SK-N-SH (cell line): ENCODE data around the gene APOL6. TPM values are rescaled to one million over a fixed set of nuclear protein-coding genes. Genes with fewer than 3 reads are reported as not detected.
A peak's percentile ranks its signal among the peaks of the same experiment; 100 is the strongest.

Experiments used
- CTCF ChIA-PET: fragments of 300-600, 350-600 bp; formaldehyde crosslinking; extraction: SDS; loops from one replicate; lab custom pipeline; 2021; lab: Yijun Ruan, JAX
- POLR2A ChIA-PET: fragments of 350-600 bp; sonication (Branson Sonifier 250); formaldehyde crosslinking; extraction: SDS; loops from one replicate; lab custom pipeline; 2020; ENCODE audit warnings: antibody characterized with exemption, inconsistent platforms; lab: Yijun Ruan, JAX
- DNase-seq: peaks from one replicate; pipeline ENCODE4 v3.0.0; 2012
- H2AFZ ChIP-seq: fragments of 200-600 bp; sonication (generic); 2 replicates; pipeline ENCODE4 v1.8.1; 2016; ENCODE audit warnings: antibody characterized with exemption, mild to moderate bottlenecking, low read depth
- H3F3A ChIP-seq: fragments of 200-600 bp; sonication (generic); replicated peaks from 2 replicates; pipeline ENCODE3; 2016; ENCODE audit warnings: antibody characterized with exemption, mild to moderate bottlenecking; ENCODE audit not compliant: insufficient read depth
- H3K27ac ChIP-seq, 2 experiments: fragments of 200-500 bp in 1 of 2; fragments of 200-600 bp in 1 of 2; sonication (Bioruptor generic) in 1 of 2; sonication (generic), shearing (Covaris generic) in 1 of 2; 2 replicates each; pipeline versions ENCODE4 v1.5.1 to v1.6.1; 2014 to 2016; ENCODE audit warnings: low read depth in 2 of 2, inconsistent platforms in 1 of 2, low read length in 1 of 2, mild to moderate bottlenecking in 1 of 2, mixed read lengths in 1 of 2
- H3K27me3 ChIP-seq: fragments of 200-600 bp; sonication (generic), shearing (Covaris generic); 2 replicates; pipeline ENCODE4 v1.6.1; 2016; ENCODE audit warnings: mixed run types; ENCODE audit not compliant: insufficient read depth
- H3K36me3 ChIP-seq, 2 experiments: fragments of 200-500 bp in 1 of 2; fragments of 200-600 bp in 1 of 2; sonication (Bioruptor generic) in 1 of 2; sonication (generic) in 1 of 2; replicated peaks in 1 of 2; 2 replicates each; pipeline versions ENCODE3 to v1.5.1; 2014 to 2016; ENCODE audit warnings: low read length in 1 of 2, mild to moderate bottlenecking in 1 of 2; ENCODE audit not compliant: insufficient read depth in 2 of 2, control insufficient read depth in 1 of 2
- H3K4me1 ChIP-seq, 2 experiments: fragments of 200-500 bp in 1 of 2; fragments of 200-600 bp in 1 of 2; sonication (Bioruptor generic) in 1 of 2; sonication (generic), shearing (Covaris generic) in 1 of 2; 2 replicates each; pipeline versions ENCODE4 v1.5.1 to v1.6.1; 2014 to 2016; ENCODE audit warnings: low read depth in 1 of 2, low read length in 1 of 2, mixed run types in 1 of 2; ENCODE audit not compliant: insufficient read depth in 2 of 2, control insufficient read depth in 1 of 2
- H3K4me2 ChIP-seq: fragments of 200-600 bp; sonication (generic), shearing (Covaris generic); 2 replicates; pipeline ENCODE4 v1.6.1; 2017; ENCODE audit warnings: mixed run types
- H3K4me3 ChIP-seq, 2 experiments: fragments of 200-500 bp in 1 of 2; fragments of 200-600 bp in 1 of 2; sonication (Bioruptor generic) in 1 of 2; sonication (generic), shearing (Covaris generic) in 1 of 2; 2 replicates each; pipeline versions ENCODE4 v1.5.1 to v1.8.1; 2014 to 2016; ENCODE audit warnings: low read depth in 2 of 2, inconsistent platforms in 1 of 2, low read length in 1 of 2, mild to moderate bottlenecking in 1 of 2, mixed read lengths in 1 of 2, moderate library complexity in 1 of 2
- H3K79me2 ChIP-seq: fragments of 200-600 bp; sonication (generic); 2 replicates; pipeline ENCODE4 v1.8.1; 2017; ENCODE audit warnings: mild to moderate bottlenecking; ENCODE audit not compliant: insufficient read depth
- H3K9ac ChIP-seq: fragments of 200-600 bp; sonication (generic); 2 replicates; pipeline ENCODE4 v1.6.1; 2017; ENCODE audit warnings: mixed run types
- H3K9me2 ChIP-seq: fragments of 200-600 bp; sonication (generic); 2 replicates; pipeline ENCODE4 v1.6.1; 2017; ENCODE audit warnings: mixed run types
- H3K9me3 ChIP-seq: fragments of 200-600 bp; sonication (generic); 2 replicates; pipeline ENCODE4 v1.6.1; 2017; ENCODE audit warnings: mixed run types, mild to moderate bottlenecking, moderate library complexity
- H4K20me1 ChIP-seq: fragments of 200-600 bp; sonication (generic); 2 replicates; pipeline ENCODE4 v1.6.1; 2017; ENCODE audit warnings: mild to moderate bottlenecking, mixed run types; ENCODE audit not compliant: insufficient read depth
- CHD2 ChIP-seq: fragments of 150-350 bp; IDR thresholded peaks from 2 replicates; pipeline ENCODE4 v1.6.1; 2018; ENCODE audit warnings: low read length; ENCODE audit not compliant: partially characterized antibody
- FOXJ3 ChIP-seq: sonication (generic); formaldehyde crosslinking; IDR thresholded peaks from 2 replicates; pipeline ENCODE4 v1.5.1; 2020; ENCODE audit warnings: mild to moderate bottlenecking, missing genetic modification reagents
- FOXM1 ChIP-seq: IDR thresholded peaks from 2 replicates; pipeline ENCODE4 v1.4.0; 2012; ENCODE audit warnings: low read depth, mild to moderate bottlenecking
- GATA2 ChIP-seq: sonication (generic); formaldehyde crosslinking; IDR thresholded peaks from 2 replicates; pipeline ENCODE4 v1.5.0; 2020; ENCODE audit warnings: mild to moderate bottlenecking, missing genetic modification reagents
- JUND ChIP-seq: IDR thresholded peaks from 2 replicates; pipeline ENCODE4 v1.4.0; 2012
- MEF2A ChIP-seq: IDR thresholded peaks from 2 replicates; pipeline ENCODE4 v1.4.0; 2012; ENCODE audit warnings: low read depth, borderline replicate concordance
- NRF1 ChIP-seq: IDR thresholded peaks from 2 replicates; pipeline ENCODE4 v1.6.1; 2012; ENCODE audit warnings: low read depth, mild to moderate bottlenecking, low read length
- POLR2AphosphoS5 ChIP-seq: IDR thresholded peaks from 2 replicates; pipeline ENCODE4 v1.6.1; 2012; ENCODE audit warnings: low read depth, low read length
- RAD21 ChIP-seq: IDR thresholded peaks from 2 replicates; pipeline ENCODE4 v1.6.1; 2012; ENCODE audit warnings: mild to moderate bottlenecking, low read length
- RFX5 ChIP-seq: IDR thresholded peaks from 2 replicates; pipeline ENCODE4 v1.6.1; 2012; ENCODE audit warnings: mild to moderate bottlenecking, improper control_type of control experiment, low read length
- RXRA ChIP-seq: IDR thresholded peaks from 2 replicates; pipeline ENCODE4 v1.4.0; 2012; ENCODE audit warnings: low read depth, mild to moderate bottlenecking, borderline replicate concordance
- SMC3 ChIP-seq: IDR thresholded peaks from 2 replicates; pipeline ENCODE4 v1.6.1; 2012; ENCODE audit warnings: low read depth, low read length, improper control_type of control experiment
- TCF12 ChIP-seq: IDR thresholded peaks from 2 replicates; pipeline ENCODE4 v1.4.0; 2012
- TEAD4 ChIP-seq: IDR thresholded peaks from 2 replicates; pipeline ENCODE4 v1.4.0; 2012; ENCODE audit warnings: mild to moderate bottlenecking, borderline replicate concordance; ENCODE audit not compliant: insufficient read depth
- YY1 ChIP-seq: IDR thresholded peaks from 2 replicates; pipeline ENCODE4 v1.4.0; 2012; ENCODE audit warnings: low read depth, mild to moderate bottlenecking
- WGBS: methylation state at CpG from one replicate; pipeline ENCODE4 v1.1.6; 2017; ENCODE audit warnings: low lambda C conversion rate; 5-methylcytosine and 5-hydroxymethylcytosine counted together
- polyA plus RNA-seq, 3 experiments: library from polyadenylated mRNA; depleted of rRNA; stranded (reverse); fragments of >200 nt; gene quantifications; 2 replicates each; pipeline ENCODE4 v1.2.3, GENCODE V29; 2012
- TF ChIP-seq, protein P1 (sequence below): IDR thresholded peaks from 2 replicates; pipeline ENCODE4; 2012
- TF ChIP-seq, protein P2 (sequence below): IDR thresholded peaks from 2 replicates; pipeline ENCODE4 v1.4.0; 2012; ENCODE audit warnings: low read depth
- TF ChIP-seq, protein P3 (sequence below): fragments of 200-600 bp; sonication (generic); IDR thresholded peaks from 2 replicates; pipeline ENCODE4 v1.6.1; 2017; ENCODE audit warnings: antibody characterized with exemption, mild to moderate bottlenecking, moderate library complexity
- TF ChIP-seq, protein P4 (sequence below): IDR thresholded peaks from 2 replicates; pipeline ENCODE4 v1.4.0; 2012; ENCODE audit warnings: low read depth, borderline replicate concordance
- TF ChIP-seq, protein P5 (sequence below): fragments of 150-350 bp; IDR thresholded peaks from 2 replicates; pipeline ENCODE4 v1.6.1; 2016; ENCODE audit warnings: mild to moderate bottlenecking, low read depth, low read length

Gene APOL6
- polyA plus RNA-seq, 1 of the 3 experiments (the other 2 are of a cell fraction), result 0.90 TPM

DNA sequence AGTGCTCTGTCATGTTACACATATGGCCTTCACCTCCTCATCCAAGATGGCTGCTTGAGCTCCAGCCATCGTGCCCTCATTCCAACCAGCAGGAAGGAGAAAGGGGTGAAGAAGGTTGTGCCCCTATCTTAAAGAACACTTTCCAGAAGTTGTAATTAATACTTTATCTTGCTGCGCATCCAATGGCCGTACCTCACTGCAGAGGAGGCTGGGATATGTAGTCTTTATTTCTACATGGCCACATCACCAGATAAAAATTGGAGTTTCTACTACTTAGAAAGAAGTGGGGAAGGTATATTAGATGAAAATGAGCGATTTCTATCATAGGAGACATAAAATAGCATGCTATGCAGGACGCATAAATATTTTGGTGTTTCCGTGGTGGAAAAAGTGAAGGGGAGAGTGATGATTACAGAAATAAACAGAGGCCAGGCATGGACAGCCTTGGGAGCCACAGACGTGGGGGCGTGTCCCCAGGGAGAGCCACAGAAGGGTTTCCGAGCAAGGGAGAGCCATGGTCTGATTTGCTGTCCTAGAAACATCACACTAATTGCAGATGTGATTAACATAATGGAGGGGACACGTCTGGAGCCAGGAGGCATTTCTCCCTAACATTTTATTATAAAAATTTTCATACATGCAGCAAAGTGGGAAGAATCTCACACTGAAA is 22.3 kb upstream of the APOL6 start:
- Histone ChIP-seq H3K36me3 (no peaks in the 10 kb centered on the region), H3K9ac (no peak overlapping the region), H3K4me3 (no peak overlapping the region), H3K27ac (peak overlapping the region in 1 of 2 experiments; percentile 47; a peak in 1 of 4 replicates), H3K9me3 (no peaks in the 10 kb centered on the region), H4K20me1 (no peaks in the 10 kb centered on the region), H3K79me2 (no peaks in the 10 kb centered on the region), H3K4me1 (peaks cover 15 to 35% of the 10 kb centered on the region in 2 experiments; a peak in 2 of 4 replicates), H3K4me2 (no peak overlapping the region), H3F3A (peaks cover 23% of the 10 kb centered on the region), H3K9me2 (no peaks in the 10 kb centered on the region), H3K27me3 (no peaks in the 10 kb centered on the region), H2AFZ (no peak overlapping the region)
- peak; percentile 46 for DNase-seq
- POLR2A ChIA-PET, result interaction anchor here (0.6 kb wide), 1 partner anchor 498 kb away, joined by 5 read pairs; no protein-coding TSS in a partner anchor
- 75% methylated on average over 9 of the region's 10 CpGs for WGBS
- CTCF ChIA-PET, result interaction anchor here (1.1 to 3.7 kb wide), 6 partner anchors 12 to 504 kb away, joined by 3 to 17 read pairs (median 7); no protein-coding TSS in a partner anchor
- no peak for TF ChIP-seq RXRA
- TF ChIP-seq RFX5, result no peak
- TF ChIP-seq, protein P1, sequence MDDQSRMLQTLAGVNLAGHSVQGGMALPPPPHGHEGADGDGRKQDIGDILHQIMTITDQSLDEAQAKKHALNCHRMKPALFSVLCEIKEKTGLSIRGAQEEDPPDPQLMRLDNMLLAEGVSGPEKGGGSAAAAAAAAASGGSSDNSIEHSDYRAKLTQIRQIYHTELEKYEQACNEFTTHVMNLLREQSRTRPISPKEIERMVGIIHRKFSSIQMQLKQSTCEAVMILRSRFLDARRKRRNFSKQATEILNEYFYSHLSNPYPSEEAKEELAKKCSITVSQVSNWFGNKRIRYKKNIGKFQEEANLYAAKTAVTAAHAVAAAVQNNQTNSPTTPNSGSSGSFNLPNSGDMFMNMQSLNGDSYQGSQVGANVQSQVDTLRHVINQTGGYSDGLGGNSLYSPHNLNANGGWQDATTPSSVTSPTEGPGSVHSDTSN, result no peak
- TF ChIP-seq, protein P2, sequence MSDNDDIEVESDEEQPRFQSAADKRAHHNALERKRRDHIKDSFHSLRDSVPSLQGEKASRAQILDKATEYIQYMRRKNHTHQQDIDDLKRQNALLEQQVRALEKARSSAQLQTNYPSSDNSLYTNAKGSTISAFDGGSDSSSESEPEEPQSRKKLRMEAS, result no peak
- TF ChIP-seq JUND, result no peak
- no peak for TF ChIP-seq FOXJ3
- no peak for TF ChIP-seq YY1
- no peak for TF ChIP-seq NRF1
- TF ChIP-seq SMC3, result no peak
- TF ChIP-seq TEAD4, result no peak

DNA sequence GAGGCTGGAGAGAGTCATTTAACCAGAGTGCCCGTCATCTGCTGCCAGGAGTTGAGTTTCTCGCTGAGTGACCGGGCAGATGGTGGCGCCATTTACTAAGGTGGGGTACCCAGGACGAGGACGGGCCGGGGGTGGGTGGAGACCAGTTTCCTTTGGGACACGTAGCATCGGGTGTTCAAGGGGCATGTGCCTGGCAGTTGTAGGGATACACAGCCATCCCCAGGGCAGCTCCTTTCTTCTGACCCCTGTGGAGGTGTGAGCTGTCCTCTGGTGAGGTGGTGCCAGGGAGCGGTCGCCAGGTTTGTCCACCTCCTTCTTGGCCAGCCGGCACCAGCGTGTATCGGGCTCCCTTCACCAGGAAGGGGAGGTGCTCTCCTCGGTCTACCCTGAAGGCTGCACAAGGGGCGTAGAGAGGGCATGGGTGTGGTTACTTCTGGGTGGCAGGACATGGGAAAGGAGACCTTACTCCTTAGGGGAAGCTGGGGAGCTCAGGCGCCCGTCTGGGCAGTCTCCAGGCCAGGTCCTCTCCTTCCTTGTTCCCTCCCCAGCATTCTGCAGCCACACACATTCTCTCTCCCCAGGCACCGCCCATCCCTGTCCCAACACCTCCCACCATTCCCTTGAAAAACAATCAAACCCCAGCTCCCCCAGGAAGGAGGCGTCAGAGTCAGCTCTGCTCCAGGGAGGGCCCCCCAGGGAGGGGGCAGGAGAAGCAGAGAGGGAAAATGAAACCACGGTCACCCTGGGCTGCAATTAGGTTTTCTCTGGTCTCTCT is 20.8 kb upstream of the APOL6 start:
- H3K27ac ChIP-seq, result peak overlapping the region in 1 of 2 experiments; percentile 53; a peak in 2 of 4 replicates
- H3K9me3 ChIP-seq, result no peaks in the 10 kb centered on the region
- H3K4me2 ChIP-seq, result peak overlapping the region; percentile 50
- peak; percentile 68 for DNase-seq
- peak overlapping the region; percentile 70; the same call in 1 of the 2 replicates for H2AFZ ChIP-seq
- H4K20me1 ChIP-seq, result no peaks in the 10 kb centered on the region
- H3K79me2 ChIP-seq, result no peaks in the 10 kb centered on the region
- no peaks in the 10 kb centered on the region for H3K27me3 ChIP-seq
- no peaks in the 10 kb centered on the region for H3K9me2 ChIP-seq
- peaks cover 28% of the 10 kb centered on the region for H3F3A ChIP-seq
- WGBS, result 54% methylated on average over 17 of the region's 21 CpGs
- TF ChIP-seq GATA2 (no peak), FOXM1 (no peak), NRF1 (no peak), MEF2A (no peak), RAD21 (peak; percentile 78), SMC3 (peak; percentile 71), CHD2 (no peak), RFX5 (no peak), YY1 (no peak), TCF12 (no peak), POLR2AphosphoS5 (no peak)
- TF ChIP-seq, protein P3, sequence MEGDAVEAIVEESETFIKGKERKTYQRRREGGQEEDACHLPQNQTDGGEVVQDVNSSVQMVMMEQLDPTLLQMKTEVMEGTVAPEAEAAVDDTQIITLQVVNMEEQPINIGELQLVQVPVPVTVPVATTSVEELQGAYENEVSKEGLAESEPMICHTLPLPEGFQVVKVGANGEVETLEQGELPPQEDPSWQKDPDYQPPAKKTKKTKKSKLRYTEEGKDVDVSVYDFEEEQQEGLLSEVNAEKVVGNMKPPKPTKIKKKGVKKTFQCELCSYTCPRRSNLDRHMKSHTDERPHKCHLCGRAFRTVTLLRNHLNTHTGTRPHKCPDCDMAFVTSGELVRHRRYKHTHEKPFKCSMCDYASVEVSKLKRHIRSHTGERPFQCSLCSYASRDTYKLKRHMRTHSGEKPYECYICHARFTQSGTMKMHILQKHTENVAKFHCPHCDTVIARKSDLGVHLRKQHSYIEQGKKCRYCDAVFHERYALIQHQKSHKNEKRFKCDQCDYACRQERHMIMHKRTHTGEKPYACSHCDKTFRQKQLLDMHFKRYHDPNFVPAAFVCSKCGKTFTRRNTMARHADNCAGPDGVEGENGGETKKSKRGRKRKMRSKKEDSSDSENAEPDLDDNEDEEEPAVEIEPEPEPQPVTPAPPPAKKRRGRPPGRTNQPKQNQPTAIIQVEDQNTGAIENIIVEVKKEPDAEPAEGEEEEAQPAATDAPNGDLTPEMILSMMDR, result peak; percentile 52
- TF ChIP-seq, protein P4, sequence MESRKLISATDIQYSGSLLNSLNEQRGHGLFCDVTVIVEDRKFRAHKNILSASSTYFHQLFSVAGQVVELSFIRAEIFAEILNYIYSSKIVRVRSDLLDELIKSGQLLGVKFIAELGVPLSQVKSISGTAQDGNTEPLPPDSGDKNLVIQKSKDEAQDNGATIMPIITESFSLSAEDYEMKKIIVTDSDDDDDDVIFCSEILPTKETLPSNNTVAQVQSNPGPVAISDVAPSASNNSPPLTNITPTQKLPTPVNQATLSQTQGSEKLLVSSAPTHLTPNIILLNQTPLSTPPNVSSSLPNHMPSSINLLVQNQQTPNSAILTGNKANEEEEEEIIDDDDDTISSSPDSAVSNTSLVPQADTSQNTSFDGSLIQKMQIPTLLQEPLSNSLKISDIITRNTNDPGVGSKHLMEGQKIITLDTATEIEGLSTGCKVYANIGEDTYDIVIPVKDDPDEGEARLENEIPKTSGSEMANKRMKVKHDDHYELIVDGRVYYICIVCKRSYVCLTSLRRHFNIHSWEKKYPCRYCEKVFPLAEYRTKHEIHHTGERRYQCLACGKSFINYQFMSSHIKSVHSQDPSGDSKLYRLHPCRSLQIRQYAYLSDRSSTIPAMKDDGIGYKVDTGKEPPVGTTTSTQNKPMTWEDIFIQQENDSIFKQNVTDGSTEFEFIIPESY, result no peak
- TF ChIP-seq, protein P5, sequence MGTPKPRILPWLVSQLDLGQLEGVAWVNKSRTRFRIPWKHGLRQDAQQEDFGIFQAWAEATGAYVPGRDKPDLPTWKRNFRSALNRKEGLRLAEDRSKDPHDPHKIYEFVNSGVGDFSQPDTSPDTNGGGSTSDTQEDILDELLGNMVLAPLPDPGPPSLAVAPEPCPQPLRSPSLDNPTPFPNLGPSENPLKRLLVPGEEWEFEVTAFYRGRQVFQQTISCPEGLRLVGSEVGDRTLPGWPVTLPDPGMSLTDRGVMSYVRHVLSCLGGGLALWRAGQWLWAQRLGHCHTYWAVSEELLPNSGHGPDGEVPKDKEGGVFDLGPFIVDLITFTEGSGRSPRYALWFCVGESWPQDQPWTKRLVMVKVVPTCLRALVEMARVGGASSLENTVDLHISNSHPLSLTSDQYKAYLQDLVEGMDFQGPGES, result no peak
- TF ChIP-seq, all 33 proteins: peak for 3
- peak overlapping the region; percentile 19; the same call in 1 of the 2 replicates for H3K9ac ChIP-seq
- CTCF ChIA-PET, result interaction anchor here (0.6 to 3.7 kb wide), 31 partner anchors 10 to 659 kb away, joined by 3 to 17 read pairs (median 3); no protein-coding TSS in a partner anchor
- no peaks in the 10 kb centered on the region for H3K36me3 ChIP-seq
- peaks cover 15 to 19% of the 10 kb centered on the region in 2 experiments; a peak in 1 of 4 replicates for H3K4me1 ChIP-seq
- POLR2A ChIA-PET, result no interaction called here
- no peak overlapping the region for H3K4me3 ChIP-seq
